ENCODE measurements around the gene RIPPLY1.

DNA sequence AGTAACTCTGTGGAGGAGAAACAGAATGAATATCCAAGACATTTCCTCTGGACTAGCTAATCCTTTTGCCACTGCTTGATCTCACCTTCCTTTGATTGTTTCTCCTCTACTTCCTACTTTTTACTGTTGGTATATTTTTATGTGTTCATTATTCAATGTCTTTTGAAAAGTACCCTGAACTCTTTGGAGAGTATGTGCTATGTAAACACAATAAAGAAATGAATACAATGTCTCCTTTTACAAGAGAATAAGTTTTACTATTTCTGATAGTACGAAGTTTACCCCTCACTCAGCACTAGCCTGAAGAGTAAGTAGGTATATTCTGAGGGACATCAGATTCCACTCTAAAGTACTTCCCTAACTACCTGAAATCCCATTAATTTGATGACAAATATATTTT, 36.9 kb upstream of the RIPPLY1 start:
- TF ChIP-seq, protein P1, sequence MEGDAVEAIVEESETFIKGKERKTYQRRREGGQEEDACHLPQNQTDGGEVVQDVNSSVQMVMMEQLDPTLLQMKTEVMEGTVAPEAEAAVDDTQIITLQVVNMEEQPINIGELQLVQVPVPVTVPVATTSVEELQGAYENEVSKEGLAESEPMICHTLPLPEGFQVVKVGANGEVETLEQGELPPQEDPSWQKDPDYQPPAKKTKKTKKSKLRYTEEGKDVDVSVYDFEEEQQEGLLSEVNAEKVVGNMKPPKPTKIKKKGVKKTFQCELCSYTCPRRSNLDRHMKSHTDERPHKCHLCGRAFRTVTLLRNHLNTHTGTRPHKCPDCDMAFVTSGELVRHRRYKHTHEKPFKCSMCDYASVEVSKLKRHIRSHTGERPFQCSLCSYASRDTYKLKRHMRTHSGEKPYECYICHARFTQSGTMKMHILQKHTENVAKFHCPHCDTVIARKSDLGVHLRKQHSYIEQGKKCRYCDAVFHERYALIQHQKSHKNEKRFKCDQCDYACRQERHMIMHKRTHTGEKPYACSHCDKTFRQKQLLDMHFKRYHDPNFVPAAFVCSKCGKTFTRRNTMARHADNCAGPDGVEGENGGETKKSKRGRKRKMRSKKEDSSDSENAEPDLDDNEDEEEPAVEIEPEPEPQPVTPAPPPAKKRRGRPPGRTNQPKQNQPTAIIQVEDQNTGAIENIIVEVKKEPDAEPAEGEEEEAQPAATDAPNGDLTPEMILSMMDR (conservative IDR thresholded peaks at IDR 0.05; ENCODE audit: low read depth, low read length): no peak
- TF ChIP-seq EZH2 (IDR thresholded peaks at IDR 0.05; ENCODE audit: borderline replicate concordance, low read depth, low read length, poor library complexity, severe bottlenecking): no peak

Measured in A673 (cell line).